Inferior parietal cortex (tissue), 1 donor: ENCODE results near the gene ANKRD22.
"Not testable (repeated sequence)": the region's sequence is repeated elsewhere in the genome, so short reads cannot be mapped to it uniquely, and the experiment has no call there.

ENCODE experiments used
- DNase-seq: peaks from one replicate; pipeline ENCODE4 v3.0.0-alpha.2; 2016; ENCODE audit errors: extremely low spot score

ANKRD22 gene

GRCh38 chr10:88837632-88838031 lies 14.0 kb downstream of the ANKRD22 start:
- not testable (repeated sequence) for DNase-seq

- no peak for DNase-seq
Measured at GRCh38 chr10:88835910-88836221, 15.8 kb downstream of the ANKRD22 start.

- DNase-seq: peak; percentile 91
Measured at GRCh38 chr10:88835096-88835909, 16.3 kb downstream of the ANKRD22 start.

- no peak for DNase-seq
Measured at GRCh38 chr10:88833723-88834122, 17.9 kb downstream of the ANKRD22 start.

GRCh38 chr10:88833156-88833555 lies 18.5 kb downstream of the ANKRD22 start:
- DNase-seq: no peak

GRCh38 chr10:88832376-88832775 lies 19.3 kb downstream of the ANKRD22 start:
- DNase-seq: no peak

GRCh38 chr10:88831709-88832108 lies 19.9 kb downstream of the ANKRD22 start:
- no peak for DNase-seq

- DNase-seq: no peak
Measured at GRCh38 chr10:88830643-88831268, 20.9 kb downstream of the ANKRD22 start.

GRCh38 chr10:88828310-88828709 lies 23.3 kb downstream of the ANKRD22 start:
- DNase-seq: no peak

GRCh38 chr10:88827671-88828070 lies 24.0 kb downstream of the ANKRD22 start:
- no peak for DNase-seq

- DNase-seq: no peak
Measured at GRCh38 chr10:88826388-88826787, 25.3 kb downstream of the ANKRD22 start.

- DNase-seq: peak; percentile 56
Measured at GRCh38 chr10:88820748-88821401, 30.8 kb downstream of the ANKRD22 start.

GRCh38 chr10:88819290-88819689 lies 32.4 kb downstream of the ANKRD22 start:
- no peak for DNase-seq

- DNase-seq: no peak
Measured at GRCh38 chr10:88813200-88813599, 38.4 kb downstream of the ANKRD22 start.

- DNase-seq: peak; percentile 57
Measured at GRCh38 chr10:88810196-88810961, 41.3 kb downstream of the ANKRD22 start.

GRCh38 chr10:88809621-88810020 lies 42.0 kb downstream of the ANKRD22 start:
- no peak for DNase-seq

- DNase-seq: no peak
Measured at GRCh38 chr10:88805924-88806323, 45.7 kb downstream of the ANKRD22 start.

- no peak for DNase-seq
Measured at GRCh38 chr10:88805361-88805760, 46.3 kb downstream of the ANKRD22 start.

GRCh38 chr10:88804083-88804812 lies 47.4 kb downstream of the ANKRD22 start:
- DNase-seq: no peak

GRCh38 chr10:88803641-88804040 lies 48.0 kb downstream of the ANKRD22 start:
- DNase-seq: no peak

- DNase-seq: no peak
Measured at GRCh38 chr10:88802523-88803285, 48.9 kb downstream of the ANKRD22 start, which contains the start of gene LIPM. Gene LIPM (plus strand): TSS chr10:88802730. CDS start chr10:88802897, 167 bp downstream.
